Measurements from ENCODE around the gene SGMS1. TPM values are rescaled to one million over a fixed set of nuclear protein-coding genes. Genes with fewer than 3 reads are reported as not detected.

Gene SGMS1
- total RNA-seq, 1 donor, result 61.2 TPM

GRCh38 chr10:50601974-50602373 is 21.8 kb downstream of the SGMS1 start:
- H3K4me3 ChIP-seq (ENCODE audit: low read depth, low read length), result no peak overlapping the region
- DNase-seq (ENCODE audit: low read depth), result no peak
- TF ChIP-seq CTCF (IDR thresholded peaks at IDR 0.05; ENCODE audit: insufficient read depth, low read length), result no peak

GRCh38 chr10:50600831-50601477 is 22.8 kb downstream of the SGMS1 start:
- TF ChIP-seq CTCF (IDR thresholded peaks at IDR 0.05; ENCODE audit: insufficient read depth, low read length), result no peak
- H3K4me3 ChIP-seq (ENCODE audit: low read depth, low read length), result no peak overlapping the region
- no peak for DNase-seq (ENCODE audit: low read depth)

GRCh38 chr10:50600286-50600685 is 23.5 kb downstream of the SGMS1 start:
- H3K4me3 ChIP-seq (ENCODE audit: low read depth, low read length), result no peak overlapping the region
- no peak for DNase-seq (ENCODE audit: low read depth)
- TF ChIP-seq CTCF (IDR thresholded peaks at IDR 0.05; ENCODE audit: insufficient read depth, low read length), result no peak

- no peak for TF ChIP-seq CTCF (IDR thresholded peaks at IDR 0.05; ENCODE audit: insufficient read depth, low read length)
- DNase-seq (ENCODE audit: low read depth), result no peak
These were observed 26.9 kb downstream of the SGMS1 start for GRCh38 chr10:50596897-50597296.

GRCh38 chr10:50596456-50596855 is 27.3 kb downstream of the SGMS1 start:
- H3K4me3 ChIP-seq (ENCODE audit: low read depth, low read length), result no peak overlapping the region
- TF ChIP-seq CTCF (IDR thresholded peaks at IDR 0.05; ENCODE audit: insufficient read depth, low read length), result no peak
- DNase-seq (ENCODE audit: low read depth), result no peak

More at GRCh38 chr10:50596897-50597296, 26.9 kb downstream of the SGMS1 start:
- no peak overlapping the region for H3K4me3 ChIP-seq (ENCODE audit: low read depth, low read length)

- no peak overlapping the region for H3K4me3 ChIP-seq (ENCODE audit: low read depth, low read length)
- no peak for DNase-seq (ENCODE audit: low read depth)
- no peak for TF ChIP-seq CTCF (IDR thresholded peaks at IDR 0.05; ENCODE audit: insufficient read depth, low read length)
These were observed 28.0 kb downstream of the SGMS1 start for GRCh38 chr10:50595785-50596184.

All from fibroblast of the aortic adventitia (primary cell).